Stimulated activated CD4-positive, alpha-beta T cell treated with anti-CD3 and anti-CD28 coated beads, Interleukin-1b, Interleukin-23, amount 100 ng/mL, for 1 hour (primary cell): ENCODE data around the gene MAEA.
"Not testable (repeated sequence)": the region's sequence is repeated elsewhere in the genome, so short reads cannot be mapped to it uniquely, and the experiment has no call there.

Experiments
- DNase-seq, 2 donors: peaks; one replicate each; pipeline ENCODE4 v3.0.0-alpha.2; 2020; ENCODE audit warnings: low read depth in 2 of 2

The MAEA gene

DNA sequence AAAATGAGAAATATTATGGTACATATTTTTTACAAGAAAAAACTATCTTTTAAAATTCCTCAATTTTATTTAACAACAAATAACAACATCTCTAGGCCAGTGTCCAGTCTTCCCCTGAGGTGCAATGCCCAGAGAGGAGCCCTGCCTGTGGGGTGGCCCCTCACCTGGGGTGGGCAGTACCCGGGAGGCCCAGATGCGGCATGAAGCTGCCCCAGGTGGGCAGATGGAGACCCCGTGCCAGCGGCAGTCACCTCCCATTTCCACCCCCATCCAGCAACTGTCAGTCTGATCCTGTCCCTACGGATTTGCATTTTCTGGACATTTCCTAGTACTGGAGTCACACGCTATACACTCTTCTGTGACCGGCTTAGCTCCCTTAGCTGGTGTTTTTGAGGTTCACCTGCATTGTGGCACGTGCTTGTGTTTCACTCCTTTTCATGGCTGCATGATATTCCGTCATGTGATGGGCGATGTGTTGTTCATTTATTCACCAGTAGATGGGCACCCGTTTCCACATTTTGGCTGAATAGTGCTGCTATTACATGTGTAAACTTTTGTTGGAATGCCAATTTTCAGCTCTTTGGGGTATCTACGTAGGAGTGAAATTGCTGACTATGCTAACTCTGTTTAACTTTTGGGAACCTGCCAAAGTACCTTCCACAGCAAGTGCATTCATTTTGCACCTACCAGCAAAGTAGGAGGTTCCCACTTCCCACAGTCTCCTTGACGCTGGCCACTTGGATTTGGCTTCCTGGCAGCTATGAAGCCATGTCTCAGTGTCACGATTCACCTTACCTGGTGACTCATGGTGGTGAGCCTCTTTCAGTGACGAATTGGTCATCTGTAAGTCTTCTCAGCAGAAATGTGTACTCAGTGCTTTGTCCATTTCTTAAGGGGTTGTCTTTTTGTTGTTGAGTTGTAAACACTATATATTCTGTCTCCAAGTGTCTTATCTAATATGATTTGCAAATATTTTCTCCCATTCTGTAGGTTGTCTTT is 11.7 kb upstream of the MAEA start:
- DNase-seq: no peak

- no peak for DNase-seq
These were observed 10.4 kb upstream of the MAEA start for GRCh38 chr4:1279253-1279652.

- no peak for DNase-seq
These were observed 6.0 kb upstream of the MAEA start for GRCh38 chr4:1283711-1284110.

GRCh38 chr4:1285151-1285789 is 4.4 kb upstream of the MAEA start:
- no peak for DNase-seq

DNA sequence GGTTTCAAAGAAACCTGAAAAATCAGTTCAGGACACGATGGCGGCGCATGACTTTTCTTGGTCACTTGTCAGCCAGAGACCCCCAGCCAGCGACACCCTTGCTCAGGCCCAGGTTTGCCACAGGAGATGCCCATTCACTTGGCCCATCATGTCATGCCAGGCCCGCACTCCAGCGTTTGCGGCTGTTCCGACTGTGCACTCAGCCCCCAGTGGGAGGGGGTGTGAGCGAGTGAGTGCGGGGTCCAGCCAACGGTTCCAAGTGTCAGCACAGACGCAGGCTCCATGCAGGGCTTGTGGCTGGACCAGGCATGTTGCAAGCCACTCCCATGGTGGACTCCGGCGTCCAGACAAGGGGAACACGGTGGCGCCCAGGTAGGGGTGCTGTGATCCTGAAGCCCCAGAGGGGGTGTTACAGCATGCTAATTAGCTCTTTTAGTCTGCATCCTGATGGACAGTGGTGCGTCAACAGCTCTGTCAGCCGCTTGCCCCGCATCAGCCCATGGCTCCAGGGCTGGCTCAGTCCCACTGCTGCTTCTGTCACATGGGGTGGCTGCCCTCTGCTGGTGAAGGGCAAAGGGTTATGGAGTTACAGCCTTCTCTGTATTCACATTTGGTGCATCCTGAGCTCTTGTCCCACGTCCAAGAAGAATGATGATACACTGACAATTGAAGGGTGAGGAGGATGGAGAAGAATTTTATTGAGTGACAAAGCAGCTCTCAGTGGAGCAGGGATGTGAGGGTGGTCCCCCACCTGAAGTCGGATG is 3.7 kb upstream of the MAEA start:
- no peak for DNase-seq

DNA sequence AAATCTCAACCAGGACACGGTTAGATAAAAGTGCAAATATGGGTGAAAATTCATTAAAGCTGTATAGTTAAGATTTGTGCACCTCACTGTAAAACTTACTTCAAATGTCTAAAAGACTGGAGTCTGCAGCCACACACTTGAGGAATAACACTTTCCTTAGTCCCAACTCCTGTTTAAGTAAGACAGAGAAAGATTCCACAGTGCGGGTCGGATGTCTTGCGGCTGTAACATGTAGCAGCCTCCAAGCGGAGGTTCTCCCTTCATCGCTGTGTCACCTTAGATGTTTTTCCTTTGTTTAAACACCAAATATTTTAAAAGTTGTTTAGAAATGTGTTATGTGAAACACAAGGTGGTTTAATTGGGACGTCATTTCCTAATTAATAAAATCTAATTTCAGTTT is 905 bp upstream of the MAEA start:
- no peak for DNase-seq

DNA sequence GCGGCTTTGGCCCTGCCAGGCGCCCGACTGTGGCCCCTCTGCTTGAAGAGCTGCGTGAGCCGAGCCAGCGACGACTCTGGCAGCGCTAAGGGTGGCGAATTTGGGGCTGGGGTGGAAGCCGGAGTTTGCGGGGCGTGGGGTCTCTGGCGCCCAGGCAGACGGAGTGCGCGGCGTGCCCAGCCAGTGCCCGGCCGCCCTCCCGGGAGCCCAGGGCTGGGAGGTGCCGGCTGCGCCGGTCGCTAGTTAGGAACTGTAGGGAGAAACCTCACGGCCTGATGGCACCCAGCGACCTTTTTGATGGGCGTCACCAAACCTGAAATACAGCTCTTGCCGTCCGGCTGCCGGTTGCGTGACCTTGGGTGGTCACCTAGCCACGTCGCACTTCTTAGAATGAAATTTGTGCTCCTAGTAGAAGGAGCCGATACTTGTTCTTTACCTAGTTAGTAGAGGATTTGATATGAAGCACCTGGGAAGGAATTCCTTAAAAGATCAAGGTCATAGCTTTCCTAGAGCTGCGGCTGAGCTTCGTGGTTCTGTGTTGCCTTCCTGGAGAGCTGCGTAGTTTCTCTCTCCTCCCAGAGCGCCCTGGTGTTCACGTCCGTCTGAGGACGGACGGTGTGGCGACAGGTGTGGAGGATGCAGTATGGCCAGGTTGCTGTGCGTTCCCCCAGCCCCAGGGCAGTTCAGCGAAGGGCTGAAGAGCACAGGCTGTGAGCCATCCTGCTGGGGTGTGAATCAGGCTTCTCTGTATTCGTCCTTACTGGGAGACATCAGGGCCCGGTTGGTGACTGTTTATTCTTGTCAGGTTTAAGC is 680 bp downstream of the MAEA start:
- no peak for DNase-seq

DNA sequence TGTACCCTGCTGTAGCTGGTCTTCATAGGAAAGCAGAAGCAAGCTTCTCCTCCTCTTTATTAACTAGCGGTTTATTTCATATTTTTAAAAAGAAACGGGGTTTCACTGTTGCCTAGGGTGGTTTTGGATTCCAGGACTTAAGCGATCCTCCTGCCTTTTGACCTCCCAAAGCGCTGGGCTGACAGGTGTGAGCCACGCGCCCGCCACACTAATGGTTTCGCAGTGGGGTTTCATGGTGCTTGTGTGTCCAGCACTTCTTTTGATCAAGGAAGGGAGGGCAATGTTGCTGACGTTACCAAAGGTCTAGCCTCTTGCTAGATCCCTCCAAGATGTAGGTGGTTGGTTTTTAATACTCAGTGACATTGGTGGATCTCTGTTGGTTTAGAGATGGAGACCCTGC is 1.4 kb downstream of the MAEA start:
- DNase-seq: no peak

DNA sequence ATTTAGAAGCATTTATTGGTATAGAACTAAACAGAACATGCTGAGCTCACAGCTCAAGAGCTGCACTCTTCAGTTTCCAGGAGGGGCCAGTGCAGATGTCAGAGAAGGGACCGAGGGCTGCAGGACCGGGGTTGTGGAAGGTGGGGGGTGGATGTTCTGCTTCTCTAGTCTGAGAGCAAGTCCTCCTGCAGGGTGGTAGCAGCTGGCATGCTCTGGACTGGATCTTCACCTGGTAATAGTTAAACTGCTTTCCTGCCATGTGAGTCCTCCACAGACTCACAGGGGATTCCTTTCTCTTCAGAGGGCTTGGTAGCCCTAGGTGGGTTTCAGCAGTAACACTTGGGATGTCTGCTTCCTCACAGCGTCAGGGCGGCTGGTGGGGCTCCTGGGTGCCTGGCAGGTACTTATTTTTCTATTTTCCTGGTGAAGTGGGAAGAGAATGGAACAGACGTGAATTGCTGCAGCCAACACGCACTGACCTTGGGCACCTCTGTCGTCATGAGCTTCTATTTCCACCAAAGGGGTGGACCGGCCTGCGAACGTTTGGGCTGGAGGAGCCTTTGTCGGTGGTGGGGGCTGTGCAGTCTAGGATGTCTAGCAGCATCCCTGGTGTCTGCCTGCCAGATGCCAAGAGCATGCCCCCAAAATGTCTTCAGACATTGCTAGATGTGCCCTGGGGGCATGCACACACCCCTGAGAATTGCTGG is 2.5 kb downstream of the MAEA start:
- no peak for DNase-seq

GRCh38 chr4:1292703-1293011 is 3.0 kb downstream of the MAEA start:
- DNase-seq: not testable (repeated sequence)

DNA sequence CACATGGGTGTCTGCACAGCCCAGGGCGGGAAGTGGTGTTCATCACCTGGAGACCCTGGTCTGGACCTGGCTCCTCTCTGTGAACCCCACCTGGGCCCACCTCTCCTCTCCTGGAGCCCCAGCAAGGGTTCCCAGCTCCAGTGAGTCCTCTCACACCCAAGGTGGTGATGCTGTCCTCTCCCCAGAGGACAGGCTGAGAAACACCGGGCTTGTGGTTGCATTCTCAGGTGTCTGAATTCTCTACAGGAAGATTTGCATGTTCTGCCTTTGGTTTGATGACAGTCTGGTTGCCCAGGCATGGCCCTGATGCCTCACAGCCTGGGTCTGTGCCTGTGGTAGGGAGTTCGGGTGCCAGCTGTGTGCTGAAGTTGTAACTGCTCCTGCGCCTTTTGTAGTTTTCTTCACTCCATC is 3.8 kb downstream of the MAEA start:
- no peak for DNase-seq

GRCh38 chr4:1293991-1294390 is 4.3 kb downstream of the MAEA start:
- DNase-seq: no peak

GRCh38 chr4:1294424-1294823 is 4.7 kb downstream of the MAEA start:
- no peak for DNase-seq

GRCh38 chr4:1294891-1295290 is 5.2 kb downstream of the MAEA start:
- DNase-seq: no peak

DNA sequence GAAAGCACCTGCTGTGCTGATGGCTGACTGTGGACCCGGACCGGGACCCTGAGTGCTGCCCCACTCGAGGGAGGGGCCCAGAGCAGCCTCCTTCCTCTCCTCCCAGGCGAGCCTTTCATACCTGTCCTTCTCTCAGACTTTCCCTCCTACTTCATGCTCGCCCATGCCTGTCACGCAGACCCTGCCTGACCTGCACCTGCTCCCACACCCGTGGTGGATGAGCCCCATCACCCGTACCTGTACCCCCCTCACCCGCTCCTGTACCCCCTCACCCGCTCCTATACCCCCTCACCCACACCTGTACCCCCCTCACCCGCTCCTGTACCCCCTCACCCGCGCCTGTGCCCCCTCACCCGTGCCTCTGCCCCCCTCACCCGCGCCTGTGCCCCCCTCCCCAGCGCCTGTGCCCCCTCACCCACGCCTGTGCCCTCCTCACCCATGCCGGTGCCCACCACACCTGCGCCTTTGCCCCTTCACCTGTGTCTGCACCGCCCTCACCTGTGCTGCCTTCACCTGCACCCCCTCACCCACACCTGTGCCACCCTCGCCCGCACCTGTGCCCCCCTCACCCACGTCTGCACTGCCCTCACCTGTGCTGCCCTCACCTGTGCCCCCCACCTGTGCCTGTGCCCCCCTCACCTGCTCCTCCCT is 5.8 kb downstream of the MAEA start:
- no peak for DNase-seq

DNA sequence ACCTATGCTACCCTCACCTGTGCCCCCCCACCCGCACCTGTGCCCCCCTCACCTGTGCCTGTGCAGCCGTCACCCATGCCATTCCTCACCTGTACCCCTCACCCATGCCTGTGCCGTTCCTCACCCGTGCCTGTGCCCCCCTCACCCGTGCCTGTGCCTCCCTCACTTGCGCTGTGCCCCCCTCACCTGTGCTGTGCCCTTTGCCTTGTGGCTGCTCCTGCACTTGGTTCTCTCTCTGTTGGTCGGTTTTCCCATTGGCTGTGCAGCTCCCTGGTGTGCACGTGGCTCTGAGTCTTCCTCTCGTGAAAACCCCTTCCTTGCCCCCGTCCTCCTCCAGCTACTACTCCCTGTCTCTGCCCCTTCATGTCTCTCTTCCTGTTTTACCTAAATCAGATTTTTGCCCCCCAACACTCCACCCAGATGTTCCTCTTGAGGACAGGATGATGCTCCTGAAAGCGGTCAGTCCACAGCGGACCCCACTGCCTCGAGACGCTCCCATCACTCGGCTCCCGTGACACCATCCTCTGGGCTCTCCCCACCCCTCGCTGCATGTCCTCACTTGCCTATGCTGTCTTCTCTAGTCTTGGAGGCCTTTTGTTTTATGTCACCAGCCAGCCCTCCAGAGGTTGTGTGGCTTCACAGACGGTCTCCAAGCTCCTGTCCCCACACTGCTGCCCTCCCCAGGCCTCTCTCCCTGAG is 6.8 kb downstream of the MAEA start:
- DNase-seq: no peak

DNA sequence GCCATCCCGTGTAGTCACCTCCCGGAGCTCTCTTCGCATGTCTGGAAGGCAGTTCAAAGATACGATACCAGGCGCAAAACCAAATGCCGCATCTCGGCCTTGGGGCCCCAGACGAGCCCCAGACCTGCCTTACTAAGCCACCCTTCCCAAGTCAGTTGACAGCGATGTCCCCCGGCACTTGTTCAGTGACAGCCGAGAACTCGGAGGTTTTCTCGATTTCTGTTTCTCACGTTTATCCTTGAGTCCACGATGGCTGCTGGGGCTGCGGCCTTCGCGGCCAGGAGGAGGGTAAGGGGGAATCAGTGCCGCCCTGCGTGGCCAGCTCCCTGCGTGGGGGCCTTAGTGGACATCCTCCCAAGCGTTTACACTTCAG is 7.3 kb downstream of the MAEA start:
- no peak for DNase-seq

DNA sequence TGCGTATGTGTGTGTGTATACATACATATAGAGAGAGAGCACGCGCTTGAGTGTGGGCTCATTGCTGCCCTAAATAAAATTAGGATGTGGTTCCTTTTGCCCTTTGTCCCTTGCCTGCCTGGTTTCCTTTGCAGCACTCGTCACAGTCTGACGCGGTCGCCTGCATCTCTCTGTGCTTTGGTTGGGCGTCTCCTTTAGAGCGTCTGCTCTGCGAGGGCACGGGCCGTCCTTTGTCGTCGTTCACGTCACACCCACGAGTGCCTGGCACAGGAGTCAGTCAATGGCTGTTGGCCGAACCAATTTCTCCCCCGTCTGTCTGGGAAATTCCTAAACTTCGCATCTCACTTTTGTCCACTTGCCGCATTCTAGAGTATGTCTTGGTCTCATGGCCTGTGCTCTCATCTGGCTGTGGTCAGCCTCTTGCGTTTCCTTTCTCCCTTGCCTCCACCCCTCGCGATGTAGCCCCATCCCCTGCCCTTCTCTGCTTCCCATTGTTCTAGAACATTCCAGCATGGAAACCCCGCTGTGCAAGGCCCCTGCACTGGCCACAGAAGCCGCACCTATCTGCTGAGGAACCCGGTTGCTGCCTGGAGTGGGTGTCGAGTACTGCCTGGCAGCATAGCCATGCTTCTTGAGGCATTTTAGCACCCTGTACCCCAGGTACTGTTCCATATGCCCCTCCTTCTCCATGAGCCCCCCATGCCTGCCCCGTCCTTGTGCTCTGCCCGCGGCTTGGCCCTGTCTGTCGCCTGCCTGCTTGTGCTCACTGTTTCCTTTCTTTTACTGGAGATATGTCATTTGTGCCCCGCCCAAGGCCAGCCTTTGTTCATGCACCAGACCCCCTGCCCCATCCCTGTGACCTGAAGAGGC is 8.0 kb downstream of the MAEA start:
- DNase-seq: no peak

DNA sequence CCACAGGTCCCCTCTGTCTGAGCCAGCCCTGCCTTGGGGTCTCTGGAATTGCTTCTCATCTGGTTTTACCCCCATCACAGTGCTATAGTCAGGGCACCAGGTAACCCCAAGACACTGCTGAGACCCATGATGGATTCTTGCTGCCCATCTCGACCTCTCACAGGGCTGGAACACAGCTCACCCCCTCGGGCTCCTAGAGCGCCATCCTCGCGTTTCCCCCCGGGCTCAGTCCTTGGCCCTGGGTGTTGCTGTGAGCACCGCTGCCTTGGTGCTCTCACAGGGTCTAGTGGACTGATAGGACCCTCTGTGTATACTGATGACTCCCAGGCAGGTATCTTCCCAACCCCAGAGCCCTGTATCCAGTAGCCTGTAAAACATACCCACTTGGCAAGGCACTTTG is 8.8 kb downstream of the MAEA start:
- DNase-seq: no peak
